H1 (cell line): Measurements from ENCODE around the gene LEMD1. TPM values are rescaled to one million over a fixed set of nuclear protein-coding genes. Genes with fewer than 3 reads are reported as not detected.
A peak's percentile ranks its signal among the peaks of the same experiment; 100 is the strongest.

Source experiments
- CTCF ChIA-PET: fragments of 300-600 bp; sonication (Branson Sonifier 250); formaldehyde crosslinking; loops from one replicate; lab custom pipeline; 2021; ENCODE audit not compliant: partially characterized antibody; lab: Charles Lee
- POLR2A ChIA-PET: fragments of 300-600 bp; sonication (Branson Sonifier 250); formaldehyde crosslinking; loops from one replicate; lab custom pipeline; 2021; ENCODE audit warnings: inconsistent platforms; ENCODE audit not compliant: partially characterized antibody; lab: Charles Lee
- DNase-seq, 2 experiments: peaks; one replicate each; pipeline versions ENCODE4 v3.0.0 to v3.0.0-alpha.2; 2010 to 2022; ENCODE audit warnings: low spot score in 2 of 2, low read depth in 1 of 2, mixed read lengths in 1 of 2
- FAIRE-seq: peaks from 2 replicates; lab custom pipeline; 2011; peaks lifted over from hg19 to GRCh38; lab: Jason Lieb, UNC
- H2AFZ ChIP-seq: 2 replicates; pipeline ENCODE4 v1.8.1; 2012; ENCODE audit warnings: low read length, inconsistent platforms
- H2AK5ac ChIP-seq: 2 replicates; pipeline ENCODE4 v1.6.1; 2013; ENCODE audit warnings: low read depth, low read length
- H2BK120ac ChIP-seq: replicated peaks from 2 replicates; pipeline ENCODE3; 2013; ENCODE audit warnings: low read depth, low read length, inconsistent platforms
- H2BK12ac ChIP-seq: 2 replicates; pipeline ENCODE4 v1.6.1; 2013; ENCODE audit warnings: low read depth, low read length
- H2BK15ac ChIP-seq: 2 replicates; pipeline ENCODE4 v1.6.1; 2013; ENCODE audit warnings: low read length
- H2BK20ac ChIP-seq: 2 replicates; pipeline ENCODE4 v1.6.1; 2013; ENCODE audit warnings: low read length
- H2BK5ac ChIP-seq: 2 replicates; pipeline ENCODE4 v1.6.1; 2013; ENCODE audit warnings: low read depth, low read length
- H3K14ac ChIP-seq: 2 replicates; pipeline ENCODE4 v1.6.1; 2013; ENCODE audit warnings: inconsistent platforms; ENCODE audit not compliant: insufficient read length
- H3K18ac ChIP-seq: 2 replicates; pipeline ENCODE4 v1.6.1; 2013; ENCODE audit warnings: low read length; ENCODE audit errors: extremely low read depth
- H3K23ac ChIP-seq: 2 replicates; pipeline ENCODE4 v1.6.1; 2013; ENCODE audit warnings: inconsistent platforms; ENCODE audit not compliant: insufficient read length
- H3K23me2 ChIP-seq: 2 replicates; pipeline ENCODE4 v1.6.1; 2013; ENCODE audit warnings: low read depth, low read length
- H3K27ac ChIP-seq: 2 replicates; pipeline ENCODE4 v1.6.1; 2011; ENCODE audit warnings: low read depth, low read length, inconsistent platforms
- H3K27me3 ChIP-seq, 4 experiments: replicated peaks in 1 of 4; 1 replicate in 1 of 4; 2 replicates in 3 of 4; pipeline versions ENCODE4 v1.6.1 to v1.8.1; 2011 to 2013; ENCODE audit warnings: low read length in 3 of 4, mild to moderate bottlenecking in 3 of 4, inconsistent platforms in 2 of 4, mixed read lengths in 2 of 4, moderate library complexity in 1 of 4; ENCODE audit not compliant: control insufficient read depth in 3 of 4, insufficient read depth in 3 of 4; ENCODE audit errors: extremely low read depth in 1 of 4
- H3K36me3 ChIP-seq, 4 experiments: 2 replicates each; pipeline versions ENCODE4 v1.6.1 to v1.8.1; 2011 to 2013; ENCODE audit warnings: mild to moderate bottlenecking in 4 of 4, low read length in 3 of 4, moderate library complexity in 2 of 4, control low read depth in 1 of 4, inconsistent platforms in 1 of 4; ENCODE audit not compliant: insufficient read depth in 4 of 4, control insufficient read depth in 2 of 4
- H3K4ac ChIP-seq: replicated peaks from 2 replicates; pipeline ENCODE3; 2013; ENCODE audit warnings: low read length, low read depth, mixed read lengths, inconsistent platforms; ENCODE audit not compliant: insufficient read length
- H3K4me1 ChIP-seq, 4 experiments: replicated peaks in 1 of 4; 1 replicate in 1 of 4; 2 replicates in 3 of 4; pipeline versions ENCODE4 v1.6.1 to v1.8.1; 2011 to 2013; ENCODE audit warnings: low read length in 3 of 4, inconsistent platforms in 2 of 4, mixed read lengths in 1 of 4; ENCODE audit not compliant: insufficient read depth in 4 of 4, control insufficient read depth in 3 of 4
- H3K4me2 ChIP-seq, 2 experiments: 2 replicates each; pipeline versions ENCODE4 v1.6.1 to v1.8.1; 2011 to 2013; ENCODE audit warnings: low read depth in 2 of 2, low read length in 2 of 2, control low read depth in 1 of 2, inconsistent platforms in 1 of 2, mild to moderate bottlenecking in 1 of 2; ENCODE audit not compliant: insufficient read depth in 1 of 2
- H3K4me3 ChIP-seq, 4 experiments: fragments of 200-600, 300-600 bp in 1 of 4; sonication (generic), shearing (Covaris generic), sonication (Bioruptor Twin) in 1 of 4; 2 replicates each; pipeline versions ENCODE4 v1.5.1 to v1.8.1; 2011 to 2016; ENCODE audit warnings: low read length in 4 of 4, low read depth in 3 of 4, control low read depth in 2 of 4, inconsistent platforms in 2 of 4, mild to moderate bottlenecking in 2 of 4, mixed read lengths in 1 of 4, moderate library complexity in 1 of 4; ENCODE audit not compliant: insufficient read depth in 2 of 4; ENCODE audit errors: extremely low read depth in 1 of 4
- H3K56ac ChIP-seq: replicated peaks from 2 replicates; pipeline ENCODE3; 2013; ENCODE audit warnings: low read depth, mild to moderate bottlenecking, mixed read lengths, low read length, inconsistent platforms; ENCODE audit not compliant: insufficient read length
- H3K79me1 ChIP-seq: 2 replicates; pipeline ENCODE4 v1.6.1; 2013; ENCODE audit warnings: low read depth, low read length, control low read depth
- H3K79me2 ChIP-seq, 2 experiments: 2 replicates each; pipeline versions ENCODE4 v1.6.1 to v1.8.1; 2012 to 2013; ENCODE audit warnings: low read length in 2 of 2, mild to moderate bottlenecking in 2 of 2, inconsistent platforms in 1 of 2; ENCODE audit not compliant: insufficient read depth in 2 of 2, control insufficient read depth in 1 of 2
- H3K9ac ChIP-seq, 4 experiments: replicated peaks in 1 of 4; 1 replicate in 1 of 4; 2 replicates in 3 of 4; pipeline versions ENCODE4 v1.6.1 to v1.8.1; 2011 to 2013; ENCODE audit warnings: low read depth in 3 of 4, low read length in 3 of 4, control low read depth in 2 of 4, mild to moderate bottlenecking in 2 of 4, moderate library complexity in 2 of 4, inconsistent platforms in 1 of 4; ENCODE audit errors: extremely low read depth in 1 of 4
- H3K9me3 ChIP-seq, 2 experiments: 2 replicates each; pipeline versions ENCODE4 v1.6.1 to v1.8.1; 2012 to 2013; ENCODE audit warnings: mild to moderate bottlenecking in 2 of 2, moderate library complexity in 2 of 2, control low read depth in 1 of 2, inconsistent platforms in 1 of 2, low read depth in 1 of 2, low read length in 1 of 2, mixed read lengths in 1 of 2; ENCODE audit not compliant: insufficient read depth in 2 of 2
- H4K20me1 ChIP-seq, 2 experiments: replicated peaks in 1 of 2; 2 replicates each; pipeline versions ENCODE3 to v1.8.1; 2011 to 2013; ENCODE audit warnings: inconsistent platforms in 2 of 2, low read length in 2 of 2, mild to moderate bottlenecking in 1 of 2; ENCODE audit not compliant: insufficient read depth in 2 of 2, control insufficient read depth in 1 of 2
- H4K5ac ChIP-seq: 2 replicates; pipeline ENCODE4 v1.6.1; 2013; ENCODE audit warnings: low read length, low read depth, mixed read lengths, inconsistent platforms; ENCODE audit not compliant: insufficient read length
- H4K8ac ChIP-seq: 2 replicates; pipeline ENCODE4 v1.8.0; 2013; ENCODE audit warnings: mild to moderate bottlenecking, moderate library complexity, low read length, inconsistent platforms; ENCODE audit not compliant: insufficient read depth; ENCODE audit errors: extremely low read depth
- H4K91ac ChIP-seq: replicated peaks from 2 replicates; pipeline ENCODE3; 2013; ENCODE audit warnings: low read length, mixed read lengths, inconsistent platforms; ENCODE audit not compliant: insufficient read length
- BRCA1 ChIP-seq: IDR thresholded peaks from 2 replicates; pipeline ENCODE4 v1.6.1; 2012; ENCODE audit warnings: low read depth, low read length, improper control_type of control experiment
- CBX8 ChIP-seq: fragments of 300-800, 300-1000 bp; sonication (generic); IDR thresholded peaks from 2 replicates; pipeline ENCODE4 v1.7.1; 2016; ENCODE audit warnings: low read depth, low read length, borderline replicate concordance
- CTCF ChIP-seq, 3 experiments: IDR thresholded peaks; 1 replicate in 2 of 3; 2 replicates in 1 of 3; pipeline versions ENCODE4 v1.5.1 to v1.6.1; 2011; ENCODE audit warnings: low read length in 3 of 3, mild to moderate bottlenecking in 3 of 3, inconsistent platforms in 2 of 3, low read depth in 1 of 3, moderate library complexity in 1 of 3; ENCODE audit not compliant: insufficient read depth in 1 of 3; ENCODE audit errors: control extremely low read depth in 1 of 3
- RFX5 ChIP-seq: IDR thresholded peaks from 2 replicates; pipeline ENCODE4 v1.6.1; 2011; ENCODE audit warnings: low read depth, low read length, improper control_type of control experiment, borderline replicate concordance
- TAF7 ChIP-seq: optimal IDR thresholded peaks from 2 replicates; pipeline ENCODE3; 2011; ENCODE audit warnings: low read depth, mild to moderate bottlenecking, inconsistent platforms, low read length, moderate library complexity, borderline replicate concordance
- TCF12 ChIP-seq: IDR thresholded peaks from 2 replicates; pipeline ENCODE4 v1.6.1; 2011; ENCODE audit warnings: low read depth, mild to moderate bottlenecking, low read length
- WGBS, 2 experiments: shearing (Covaris generic) in 1 of 2; methylation state at CpG; one replicate each; pipeline versions ENCODE4 v1.1.6 to v1.1.7; 2013 to 2015; ENCODE audit warnings: low lambda C conversion rate in 2 of 2, mixed read lengths in 2 of 2, inconsistent platforms in 1 of 2, low coverage in 1 of 2, missing lambda C conversion rate in 1 of 2; ENCODE audit not compliant: insufficient replicate concordance in 2 of 2, insufficient coverage in 1 of 2, insufficient read length in 1 of 2; ENCODE audit errors: extremely low coverage in 1 of 2, missing lambda C conversion rate in 1 of 2; 5-methylcytosine and 5-hydroxymethylcytosine counted together
- polyA plus RNA-seq, 7 experiments: library from polyadenylated mRNA; depleted of rRNA in 3 of 7; stranded (reverse) in 5 of 7; unstranded in 2 of 7; fragments of >200 nt in 5 of 7; fragments of 200-250 nt in 2 of 7; gene quantifications; 1 replicate in 5 of 7; 2 replicates in 1 of 7; 4 replicates in 1 of 7; pipeline versions ENCODE4 v1.2.1 to v1.2.3, GENCODE V29; 2011 to 2013; ENCODE audit warnings: missing spikeins in 2 of 7, mixed read lengths in 2 of 7
- total RNA-seq: library from RNA; stranded (reverse); fragmentation: NEBNext Ultra II Directional; extraction: Animal tissue kit (Norgen Biotek cat#: 25700); gene quantifications from 2 replicates; pipeline ENCODE4 v1.2.1, GENCODE V29; 2021
- TF ChIP-seq, protein P1 (sequence below): IDR thresholded peaks from 2 replicates; pipeline ENCODE4 v1.6.1; 2012; ENCODE audit warnings: inconsistent platforms

Gene LEMD1
- total and polyA plus RNA-seq, 2 of the 8 experiments (the other 6 are each of a cell fraction or from before 2014, with no cell fraction given), result 10.0 to 10.5 TPM

DNA sequence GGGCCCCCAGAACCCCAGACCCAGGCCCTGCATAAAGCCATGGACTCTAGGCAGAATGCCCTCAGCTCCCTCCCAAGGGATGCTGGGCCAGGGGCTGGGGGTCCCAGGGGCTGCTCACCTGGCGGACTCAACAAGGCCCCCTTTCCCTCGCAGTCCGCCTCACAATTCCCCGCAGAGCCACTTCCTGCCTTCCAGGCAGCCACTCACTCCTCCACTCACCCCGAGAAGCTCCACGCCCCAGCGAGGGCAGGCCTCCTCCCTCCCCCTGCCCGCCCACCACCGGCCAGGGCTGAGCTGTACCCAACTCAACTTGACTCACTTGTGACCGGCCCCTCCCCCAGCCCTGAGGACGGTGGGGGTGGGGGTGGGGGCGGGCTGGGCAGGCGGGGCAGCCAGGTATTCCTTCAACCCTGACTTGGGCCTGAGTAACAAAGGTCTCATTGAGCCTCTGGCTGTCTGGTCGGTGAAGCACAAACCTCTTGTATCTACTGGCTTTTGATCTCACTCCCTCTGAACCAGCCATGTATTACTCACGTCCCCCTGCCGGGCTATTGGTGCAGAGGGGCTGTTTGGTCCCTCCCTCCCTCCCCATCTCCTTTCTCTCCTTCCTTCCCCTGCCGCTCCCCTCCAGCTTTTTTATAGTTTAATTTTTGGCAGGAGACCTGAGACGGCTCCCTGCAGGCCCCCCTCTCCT lies 28.0 kb upstream of the LEMD1 start:
- H3K23me2 ChIP-seq, result peaks cover 7% of the 10 kb centered on the region; the same call in 1 of the 2 replicates
- peak overlapping the region in 1 of 4 experiments; percentile 33; a peak in 1 of 7 replicates for H3K9ac ChIP-seq
- peaks cover 0 to 11% of the 10 kb centered on the region in 2 experiments; a peak in 2 of 4 replicates for H3K79me2 ChIP-seq
- H4K20me1 ChIP-seq, result peaks cover 4 to 14% of the 10 kb centered on the region in 2 experiments
- no peak overlapping the region for H2BK20ac ChIP-seq
- H3K14ac ChIP-seq, result no peak overlapping the region
- H4K91ac ChIP-seq, result no peak overlapping the region
- peak overlapping the region; percentile 17 for H3K56ac ChIP-seq
- H4K8ac ChIP-seq, result 0 out of 2 replicates have a peak overlapping the region, but pooled peaks have one; percentile 51
- H3K27me3 ChIP-seq, result peaks cover 0 to 5% (median 1%) of the 10 kb centered on the region in 4 experiments; a peak in 2 of 7 replicates
- WGBS, 2 experiments, result 3% methylated on average over 7 of the region's 18 CpGs; no CpG with 5 or more reads in 1 of the 2 experiments
- peaks cover 46 to 88% (median 62%) of the 10 kb centered on the region in 4 experiments for H3K4me1 ChIP-seq
- H2BK15ac ChIP-seq, result no peak overlapping the region
- peak overlapping the region; percentile 99; the same call in 1 of the 2 replicates for H2BK12ac ChIP-seq
- no peak overlapping the region; the same call in 1 of the 2 replicates for H3K27ac ChIP-seq
- DNase-seq (peak in 1 of 2 experiments; percentile 77), FAIRE-seq (peak; percentile 28)
- no peak overlapping the region for H2BK120ac ChIP-seq
- POLR2A ChIA-PET, result interaction anchor here (1.0 to 13.3 kb wide), 14 partner anchors 6 to 151 kb away, joined by 3 to 220 read pairs (median 5); partner anchors contain the start of gene BLACAT1
- peaks cover 0 to 10% (median 1%) of the 10 kb centered on the region in 4 experiments; a peak in 2 of 8 replicates for H3K36me3 ChIP-seq
- peak overlapping the region; percentile 97; the same call in 1 of the 2 replicates for H2AK5ac ChIP-seq
- peak overlapping the region; percentile 92; the same call in 1 of the 2 replicates for H2BK5ac ChIP-seq
- peak overlapping the region; percentile 97; the same call in 1 of the 2 replicates for H3K18ac ChIP-seq
- H3K4me2 ChIP-seq, result peak overlapping the region; percentile 74 to 80
- peak overlapping the region; percentile 14 to 52 (median 28); a peak in 5 of 8 replicates for H3K4me3 ChIP-seq
- H3K9me3 ChIP-seq, result no peaks in the 10 kb centered on the region
- H3K23ac ChIP-seq, result no peak overlapping the region
- peaks cover 3% of the 10 kb centered on the region; the same call in 1 of the 2 replicates for H3K79me1 ChIP-seq
- H4K5ac ChIP-seq, result no peak overlapping the region
- H3K4ac ChIP-seq, result no peak overlapping the region
- no peak overlapping the region for H2AFZ ChIP-seq
- CTCF ChIA-PET, result interaction anchor here (0.6 to 30.2 kb wide), 9 partner anchors 7 to 177 kb away, joined by 3 to 767 read pairs (median 5); partner anchors contain the start of gene LEMD1
- TF ChIP-seq CTCF (IDR thresholded peaks at IDR 0.05; ENCODE audit: control extremely low read depth in 1 of 3, insufficient read depth in 1 of 3, low read depth in 1 of 3, low read length in 3 of 3), result peak in 1 of 3 experiments; percentile 4; a peak in 1 of 4 replicates
- no peak for TF ChIP-seq BRCA1
- no peak for TF ChIP-seq CBX8
- TF ChIP-seq, protein P1, sequence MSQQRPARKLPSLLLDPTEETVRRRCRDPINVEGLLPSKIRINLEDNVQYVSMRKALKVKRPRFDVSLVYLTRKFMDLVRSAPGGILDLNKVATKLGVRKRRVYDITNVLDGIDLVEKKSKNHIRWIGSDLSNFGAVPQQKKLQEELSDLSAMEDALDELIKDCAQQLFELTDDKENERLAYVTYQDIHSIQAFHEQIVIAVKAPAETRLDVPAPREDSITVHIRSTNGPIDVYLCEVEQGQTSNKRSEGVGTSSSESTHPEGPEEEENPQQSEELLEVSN, result no peak
- no peak for TF ChIP-seq RFX5
- no peak for TF ChIP-seq TAF7
- no peak for TF ChIP-seq TCF12
